SK-N-SH (cell line): ENCODE results near the gene ZCCHC7.

Experiments used
- CTCF ChIP-seq: fragments of 200-600 bp; sonication (generic); IDR thresholded peaks from 2 replicates; pipeline ENCODE4 v1.6.1; 2017; ENCODE audit warnings: antibody characterized with exemption, mild to moderate bottlenecking, moderate library complexity
- GABPA ChIP-seq: IDR thresholded peaks from 2 replicates; pipeline ENCODE4 v1.4.0; 2012; ENCODE audit warnings: low read depth, mild to moderate bottlenecking
- MAX ChIP-seq: IDR thresholded peaks from 2 replicates; pipeline ENCODE4 v1.4.0; 2012; ENCODE audit warnings: low read depth
- POLR2AphosphoS5 ChIP-seq: IDR thresholded peaks from 2 replicates; pipeline ENCODE4 v1.6.1; 2012; ENCODE audit warnings: low read depth, low read length
- RCOR1 ChIP-seq: fragments of 150-350 bp; IDR thresholded peaks from 2 replicates; pipeline ENCODE4 v1.6.1; 2017; ENCODE audit warnings: antibody characterized with exemption, low read length
- RXRA ChIP-seq: IDR thresholded peaks from 2 replicates; pipeline ENCODE4 v1.4.0; 2012; ENCODE audit warnings: low read depth, mild to moderate bottlenecking, borderline replicate concordance
- YY1 ChIP-seq: IDR thresholded peaks from 2 replicates; pipeline ENCODE4 v1.4.0; 2012; ENCODE audit warnings: low read depth, mild to moderate bottlenecking

GRCh38 chr9:37383393-37383792 is 263.0 kb downstream of the ZCCHC7 start:
- no peak for TF ChIP-seq CTCF
- TF ChIP-seq RXRA = no peak
- TF ChIP-seq POLR2AphosphoS5 = no peak
- TF ChIP-seq YY1 = no peak
- TF ChIP-seq MAX = no peak
- no peak for TF ChIP-seq RCOR1
- no peak for TF ChIP-seq GABPA
